GM18511 (cell line): ENCODE results near the gene ENDOG.
A peak's percentile ranks its signal among the peaks of the same experiment; 100 is the strongest.

ENCODE experiments used
- ATAC-seq: cut with Tn5 transposase; IDR thresholded peaks from one replicate; pipeline ENCODE4 v1.9.1; 2021; ENCODE audit warnings: mild to moderate bottlenecking, moderate library complexity; ENCODE audit not compliant: unreplicated experiment

ENDOG gene

DNA sequence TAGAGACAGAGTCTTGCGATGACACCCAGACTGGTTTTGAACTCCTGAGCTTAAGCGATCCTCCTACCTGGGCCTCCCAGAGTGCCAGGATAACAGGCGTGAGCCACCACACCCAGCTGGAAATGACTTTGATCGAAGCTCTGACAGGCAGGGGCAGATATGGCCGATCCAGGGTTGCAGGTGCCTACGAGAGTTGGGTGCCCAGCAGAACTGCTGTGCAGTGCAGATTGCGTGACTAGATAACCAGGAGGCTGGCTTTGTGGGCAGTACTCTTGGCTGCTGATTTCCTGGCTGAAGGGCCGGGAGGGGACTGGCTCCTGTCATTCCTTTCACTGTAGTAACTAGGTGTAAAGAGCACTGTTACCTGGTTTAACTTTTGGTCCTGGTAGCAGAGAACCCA is 19.4 kb upstream of the ENDOG start:
- ATAC-seq: no peak

DNA sequence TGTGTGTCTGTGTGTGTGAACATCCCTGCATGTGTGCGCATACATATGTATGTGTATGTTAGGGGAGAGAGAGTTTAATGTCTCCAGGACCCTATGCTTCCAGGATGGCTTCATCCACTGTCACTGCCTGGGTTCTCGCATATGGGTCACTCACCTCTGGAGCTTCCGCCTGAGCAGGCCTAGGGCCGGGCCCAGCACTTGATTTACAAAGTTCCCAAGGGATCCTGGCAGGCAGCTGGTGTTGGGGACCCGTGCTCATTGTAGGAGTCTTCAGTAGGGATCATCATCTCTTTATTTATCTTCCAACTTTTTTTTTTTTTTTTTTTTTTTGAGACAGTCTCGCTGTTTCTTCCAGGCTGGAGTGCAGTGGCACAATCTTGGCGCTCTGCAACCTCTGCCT is 18.2 kb upstream of the ENDOG start:
- no peak for ATAC-seq

DNA sequence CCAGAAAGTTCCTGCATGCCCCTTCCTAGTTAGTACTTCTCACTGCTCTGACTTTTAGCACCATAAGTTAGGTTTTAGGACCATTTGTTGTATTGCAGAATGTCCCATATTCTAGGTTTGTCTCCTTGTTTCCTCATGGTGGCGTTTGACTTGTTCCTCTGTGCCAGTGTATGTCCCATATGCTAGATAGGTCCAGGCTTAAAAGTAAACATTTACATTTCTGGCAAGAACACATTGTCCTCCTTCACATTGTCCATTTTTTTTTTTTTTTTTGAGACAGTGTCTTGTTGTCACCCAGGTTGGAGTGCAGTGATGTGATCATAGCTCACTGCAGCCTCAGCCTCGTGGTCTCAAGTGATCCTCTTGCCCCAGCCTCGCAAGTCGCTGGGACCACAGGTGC is 15.8 kb upstream of the ENDOG start:
- ATAC-seq: no peak

DNA sequence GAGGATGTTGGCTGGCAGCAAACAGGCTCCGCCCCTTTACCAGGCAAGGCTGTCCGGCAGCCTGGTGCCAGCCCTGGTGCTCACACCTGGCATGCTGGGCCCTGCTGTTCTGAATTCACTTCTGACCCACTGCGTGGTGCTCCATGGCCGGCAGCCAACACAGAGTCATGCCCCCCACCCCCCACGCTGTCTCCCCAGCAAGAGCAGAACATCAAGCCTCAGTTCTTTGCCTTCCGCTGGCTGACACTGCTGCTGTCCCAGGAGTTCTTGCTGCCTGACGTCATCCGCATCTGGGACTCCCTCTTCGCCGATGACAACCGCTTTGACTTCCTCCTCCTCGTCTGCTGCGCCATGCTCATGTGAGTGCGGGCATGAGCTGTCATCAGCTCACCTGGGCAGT is 12.6 kb upstream of the ENDOG start:
- ATAC-seq: no peak

DNA sequence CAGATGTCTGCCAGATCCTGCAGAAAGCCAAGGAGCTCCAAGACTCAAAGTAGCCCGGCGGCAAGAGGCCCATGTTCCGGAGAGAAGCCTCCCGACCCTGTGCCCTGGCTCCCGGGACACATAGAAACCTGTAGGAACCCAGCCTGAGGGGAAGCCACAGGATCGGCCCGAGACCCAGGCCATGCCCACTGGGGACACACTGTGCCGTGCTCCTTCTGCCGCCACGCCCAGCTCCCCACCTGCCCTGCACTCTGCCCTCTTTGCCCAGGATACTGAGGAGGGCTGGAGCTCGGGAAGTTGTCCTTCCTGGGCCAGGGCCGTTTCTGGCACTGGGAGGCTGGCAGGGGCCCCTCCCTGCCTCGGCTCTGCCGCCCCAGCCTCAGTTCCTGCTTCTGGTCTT is 10.5 kb upstream of the ENDOG start:
- no peak for ATAC-seq

DNA sequence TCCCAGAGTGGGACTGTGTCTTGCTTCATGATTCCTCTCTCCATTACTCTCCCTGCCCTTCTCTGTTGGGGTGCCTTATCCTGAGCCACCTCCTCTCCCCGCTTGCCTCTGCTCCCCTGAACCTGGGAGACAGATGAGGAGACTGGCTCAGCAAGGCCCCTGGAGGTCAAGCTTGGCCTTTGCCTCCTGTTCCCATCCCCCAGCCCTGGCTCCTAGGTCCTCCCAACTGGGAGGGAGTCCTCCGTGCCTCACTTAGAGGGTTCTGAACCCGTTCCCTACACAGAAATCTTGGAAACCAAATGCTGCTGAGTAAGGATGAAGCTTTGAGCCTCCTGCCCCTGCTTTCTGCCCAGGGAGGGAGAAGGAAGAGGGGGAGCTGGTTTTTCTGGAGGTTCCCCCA is 9.8 kb upstream of the ENDOG start:
- no peak for ATAC-seq

DNA sequence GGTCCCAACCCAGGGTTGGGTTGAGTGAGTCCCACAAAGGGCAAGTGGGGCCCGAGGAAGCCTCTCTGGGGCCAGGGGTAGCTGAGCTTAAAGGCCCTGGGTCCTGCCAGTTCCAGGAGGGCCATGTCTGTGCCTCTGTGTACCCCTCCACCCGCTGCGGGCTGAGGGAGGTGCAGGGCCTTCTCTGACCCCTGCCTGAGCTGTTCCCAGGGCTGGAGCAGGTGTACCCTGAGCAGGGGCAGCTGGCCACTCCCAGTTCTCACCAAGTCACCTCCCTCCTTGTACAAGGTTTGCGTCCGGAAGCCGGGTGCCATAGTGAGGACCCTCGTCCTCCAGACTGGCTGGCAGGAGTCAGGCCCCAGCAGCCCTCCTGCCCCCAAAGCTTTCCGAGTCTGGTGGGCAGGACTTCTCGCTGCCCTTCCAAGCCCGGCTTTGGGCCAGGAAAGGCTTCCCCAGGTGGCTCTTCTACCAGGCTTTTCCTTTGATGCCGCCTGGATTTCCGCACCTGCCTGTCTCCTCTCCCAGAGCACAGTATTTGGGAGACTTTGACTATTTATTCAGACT is 9.2 kb upstream of the ENDOG start:
- ATAC-seq: no peak

DNA sequence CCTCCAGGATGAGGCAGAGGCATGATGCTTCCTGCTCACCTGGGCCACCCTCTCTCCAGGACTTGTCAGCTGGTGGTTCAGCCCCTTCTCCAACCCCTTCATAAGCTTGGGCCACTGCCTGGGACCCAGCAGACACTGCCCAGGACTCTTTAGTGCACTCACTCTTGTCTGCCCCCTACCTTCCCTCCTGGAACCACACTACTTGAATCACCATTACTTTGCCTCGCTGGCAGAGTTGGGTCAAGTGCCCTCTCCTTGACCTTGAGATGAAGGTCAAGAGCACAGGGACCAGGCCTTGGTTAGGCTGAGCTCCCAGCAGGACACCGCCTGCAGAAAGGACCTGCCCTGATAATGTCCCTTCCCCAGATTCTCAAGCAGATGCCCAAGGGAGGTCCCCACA is 8.5 kb upstream of the ENDOG start:
- no peak for ATAC-seq

DNA sequence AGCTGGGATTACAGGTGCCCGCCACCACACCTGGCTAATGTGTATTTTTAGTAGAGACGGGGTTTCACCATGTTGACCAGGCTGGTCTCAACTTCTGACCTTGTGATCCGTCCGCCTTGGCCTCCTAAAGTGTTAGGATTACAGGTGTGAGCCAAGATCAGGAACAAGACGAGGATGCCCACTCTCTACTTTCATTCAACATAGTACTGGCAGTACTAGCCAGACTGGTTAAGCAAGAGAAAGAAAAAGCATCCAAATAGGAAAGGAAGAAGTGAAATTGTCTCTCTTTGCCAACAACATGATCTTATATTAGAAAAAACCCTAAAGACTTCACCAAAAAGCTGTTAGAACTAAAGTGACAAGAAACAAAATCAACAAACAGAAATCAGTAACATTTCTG is 7.4 kb upstream of the ENDOG start:
- ATAC-seq: no peak

DNA sequence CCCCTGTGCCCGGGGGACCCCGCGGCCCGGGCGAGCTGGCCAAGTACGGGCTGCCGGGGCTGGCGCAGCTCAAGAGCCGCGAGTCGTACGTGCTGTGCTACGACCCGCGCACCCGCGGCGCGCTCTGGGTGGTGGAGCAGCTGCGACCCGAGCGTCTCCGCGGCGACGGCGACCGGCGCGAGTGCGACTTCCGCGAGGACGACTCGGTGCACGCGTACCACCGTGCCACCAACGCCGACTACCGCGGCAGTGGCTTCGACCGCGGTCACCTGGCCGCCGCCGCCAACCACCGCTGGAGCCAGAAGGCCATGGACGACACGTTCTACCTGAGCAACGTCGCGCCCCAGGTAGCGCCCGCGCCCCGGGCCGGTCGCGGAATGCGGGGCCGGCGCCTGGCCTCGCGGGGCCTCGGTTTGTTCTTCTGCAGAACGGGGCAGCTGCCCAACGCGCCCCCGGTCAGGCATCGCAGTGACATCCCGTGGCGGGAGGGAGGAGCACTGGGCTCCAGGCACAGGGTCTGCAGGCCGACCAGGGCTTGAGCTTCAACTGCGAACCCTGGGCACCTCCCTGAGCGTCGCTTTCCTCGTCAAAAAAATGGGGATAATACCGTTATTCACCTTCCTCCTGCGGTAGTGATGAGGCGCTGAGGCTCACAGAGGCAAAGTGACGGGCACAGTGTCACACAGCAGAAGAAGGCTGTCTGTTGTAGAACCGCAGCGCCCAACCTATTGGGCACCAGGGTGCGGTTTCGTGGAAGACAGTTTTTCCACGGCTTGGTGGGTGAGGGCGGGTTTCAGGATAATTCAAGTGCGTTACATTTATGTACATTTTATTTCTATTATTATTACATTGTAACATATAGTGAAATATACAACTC is 777 bp downstream of the ENDOG start:
- ATAC-seq: peak; percentile 38

DNA sequence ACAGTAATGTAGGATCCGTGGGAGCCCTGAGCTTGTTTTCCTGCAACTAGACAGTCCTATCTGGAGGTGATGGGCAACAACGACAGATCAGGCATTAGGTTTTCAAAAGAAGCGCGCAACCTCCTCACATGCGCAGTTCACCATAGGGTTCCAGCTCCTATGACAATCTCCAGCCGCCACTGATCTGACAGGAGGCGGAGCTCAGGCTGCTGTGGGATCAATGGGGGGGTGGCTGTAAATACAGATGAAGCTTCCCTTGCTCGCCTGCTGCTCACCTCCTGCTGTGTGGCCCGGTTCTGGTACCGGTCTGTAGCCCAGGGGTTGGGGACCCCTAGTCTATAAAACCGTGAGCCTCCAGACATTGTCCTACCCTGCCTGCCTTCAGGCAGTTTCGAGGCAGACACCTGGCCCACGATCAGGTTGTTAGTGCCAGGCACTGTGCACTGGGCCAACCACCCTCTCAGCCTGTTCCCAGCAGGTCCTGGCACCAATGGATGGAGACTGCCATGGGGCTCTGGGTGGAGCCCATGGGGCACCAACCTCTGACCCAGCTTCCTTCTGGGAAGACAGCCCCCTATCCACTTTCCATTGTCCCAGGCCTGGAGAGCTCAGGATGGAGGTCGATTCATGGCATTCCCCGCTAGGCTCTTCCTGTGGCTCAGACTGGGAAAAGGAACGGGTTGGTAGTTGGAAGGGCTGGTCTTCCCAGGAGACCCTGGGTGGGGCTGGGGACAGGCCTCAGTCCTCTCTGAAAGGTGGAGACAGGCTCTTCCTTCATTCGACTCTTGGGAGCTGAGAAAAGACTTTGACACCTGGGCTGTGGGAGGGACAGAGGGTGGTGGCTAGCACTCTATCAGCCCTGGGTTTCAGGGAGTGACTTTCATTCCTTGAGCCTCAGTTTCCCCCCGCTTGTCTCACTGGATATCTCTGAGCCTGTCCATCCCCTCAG is 1.7 kb downstream of the ENDOG start:
- no peak for ATAC-seq

DNA sequence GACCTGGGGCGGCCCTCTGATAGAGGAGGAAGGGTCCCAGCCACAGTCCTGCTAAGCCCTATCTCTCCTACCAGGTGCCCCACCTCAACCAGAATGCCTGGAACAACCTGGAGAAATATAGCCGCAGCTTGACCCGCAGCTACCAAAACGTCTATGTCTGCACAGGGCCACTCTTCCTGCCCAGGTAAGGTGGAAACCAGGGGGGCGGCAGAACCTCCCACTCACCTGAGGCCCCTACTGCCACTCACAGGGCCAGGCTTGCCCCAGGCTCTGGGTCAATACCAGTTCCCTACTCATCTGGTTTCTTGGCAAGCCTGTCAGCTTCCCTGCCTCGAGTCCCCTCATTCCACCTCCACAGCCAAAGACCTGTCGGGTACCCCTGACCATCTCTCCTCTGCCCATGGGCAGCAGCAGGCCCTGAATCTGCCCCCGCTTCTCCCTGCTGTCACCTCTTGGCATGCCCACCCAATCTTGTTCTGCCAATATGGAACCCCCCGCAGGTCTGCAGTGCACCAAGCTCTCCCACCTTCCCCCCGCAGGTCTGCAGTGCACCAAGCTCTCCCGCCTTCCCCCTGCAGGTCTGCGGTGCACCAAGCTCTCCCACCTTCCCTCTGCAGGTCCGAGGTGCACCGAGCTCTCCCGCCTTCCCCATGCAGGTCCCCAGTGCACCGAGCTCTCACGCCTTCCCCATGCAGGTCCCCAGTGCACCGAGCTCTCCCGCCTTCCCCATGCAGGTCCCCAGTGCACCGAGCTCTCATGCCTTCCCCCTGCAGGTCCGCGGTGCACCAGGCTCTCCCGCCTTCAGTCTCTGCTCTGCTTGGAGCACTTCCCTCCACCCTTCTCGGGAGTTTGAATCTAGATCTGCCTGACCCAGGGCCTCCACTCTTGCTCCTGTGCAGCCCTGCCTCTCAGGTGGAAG is 2.6 kb downstream of the ENDOG start:
- ATAC-seq: no peak

DNA sequence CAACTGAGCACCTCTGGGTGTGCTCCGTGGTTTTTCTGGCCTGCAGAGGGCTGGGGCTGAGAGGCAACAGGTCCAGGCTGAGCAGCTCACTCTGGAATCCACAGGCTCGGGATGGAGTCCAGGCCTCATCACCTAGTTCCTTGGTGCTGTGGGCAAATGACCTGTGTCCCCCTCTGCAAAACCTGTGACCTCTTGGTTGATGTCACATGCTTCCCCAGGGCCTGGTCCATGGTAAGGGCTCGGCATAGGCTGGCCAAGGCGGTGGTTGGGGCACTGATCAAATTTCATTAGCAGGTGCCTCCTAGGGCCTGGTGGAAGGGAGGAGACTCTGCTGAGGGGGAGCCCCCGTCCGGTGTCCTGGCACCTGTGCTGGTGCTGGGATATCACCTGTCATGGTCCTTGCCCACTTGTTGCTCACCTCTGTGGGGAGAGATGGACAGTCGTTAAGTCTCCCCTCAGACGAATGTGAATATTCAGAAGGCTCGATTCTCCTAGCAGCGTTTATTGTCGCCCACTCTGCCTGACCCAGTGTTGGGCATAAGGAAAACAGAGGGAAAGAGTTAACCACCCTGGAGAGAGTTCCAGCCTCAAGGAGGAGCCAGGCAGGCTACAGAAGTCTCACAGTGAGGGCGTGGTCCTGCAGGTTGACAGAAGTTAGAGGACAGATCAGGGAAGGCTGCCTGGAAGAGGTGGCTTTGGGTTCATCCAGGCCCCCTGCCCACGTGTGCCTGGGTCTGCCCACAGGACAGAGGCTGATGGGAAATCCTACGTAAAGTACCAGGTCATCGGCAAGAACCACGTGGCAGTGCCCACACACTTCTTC is 3.5 kb downstream of the ENDOG start:
- no peak for ATAC-seq

DNA sequence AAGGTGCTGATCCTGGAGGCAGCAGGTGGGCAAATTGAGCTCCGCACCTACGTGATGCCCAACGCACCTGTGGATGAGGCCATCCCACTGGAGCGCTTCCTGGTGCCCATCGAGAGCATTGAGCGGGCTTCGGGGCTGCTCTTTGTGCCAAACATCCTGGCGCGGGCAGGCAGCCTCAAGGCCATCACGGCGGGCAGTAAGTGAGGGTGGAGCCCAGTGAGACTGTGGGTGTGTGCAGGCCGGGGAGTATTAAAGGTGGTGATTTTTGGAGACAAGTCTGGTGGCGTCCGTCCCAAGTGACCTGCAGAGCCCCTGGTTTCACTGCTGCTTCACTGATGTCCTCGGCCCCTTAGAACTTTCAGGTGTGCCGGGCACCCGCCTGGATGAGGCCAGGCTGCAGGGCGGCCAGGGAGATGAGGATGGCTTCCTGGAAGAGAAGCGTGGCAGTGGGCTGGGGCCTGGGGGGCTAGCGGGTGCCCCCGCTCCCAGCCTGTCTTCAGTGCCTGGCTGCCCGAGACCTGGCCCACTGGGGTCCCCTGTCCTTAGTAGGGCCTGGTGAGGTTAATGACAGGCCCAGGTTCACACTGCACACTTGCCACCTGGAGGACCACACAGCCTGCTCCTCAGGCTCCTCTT is 4.2 kb downstream of the ENDOG start:
- no peak for ATAC-seq

DNA sequence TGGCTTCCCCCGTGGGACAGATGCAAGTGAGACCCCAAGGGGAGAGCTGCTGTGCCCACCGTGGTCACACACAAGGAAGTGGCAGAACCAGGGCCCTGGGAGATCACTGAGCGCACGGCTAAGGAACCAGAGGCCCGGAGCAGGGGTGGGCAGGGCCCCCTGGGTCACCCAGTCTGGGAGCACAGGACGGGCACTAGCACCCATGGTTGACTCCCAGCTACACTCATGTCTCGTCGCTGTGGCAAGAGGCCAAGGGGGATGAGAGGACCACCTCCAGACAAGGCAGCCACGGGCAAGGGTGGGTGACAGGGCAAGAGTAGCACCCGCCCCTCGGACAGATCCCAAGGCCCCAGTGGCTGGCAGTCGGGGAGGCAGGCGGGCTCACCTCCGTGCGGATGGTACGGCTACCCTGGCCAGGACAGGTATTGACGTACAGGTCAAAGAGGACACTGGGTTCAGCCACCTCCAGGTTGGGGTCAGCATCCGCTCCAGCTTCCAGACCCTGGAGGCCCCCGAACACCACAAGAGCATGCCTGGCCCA is 5.1 kb downstream of the ENDOG start:
- ATAC-seq: no peak

DNA sequence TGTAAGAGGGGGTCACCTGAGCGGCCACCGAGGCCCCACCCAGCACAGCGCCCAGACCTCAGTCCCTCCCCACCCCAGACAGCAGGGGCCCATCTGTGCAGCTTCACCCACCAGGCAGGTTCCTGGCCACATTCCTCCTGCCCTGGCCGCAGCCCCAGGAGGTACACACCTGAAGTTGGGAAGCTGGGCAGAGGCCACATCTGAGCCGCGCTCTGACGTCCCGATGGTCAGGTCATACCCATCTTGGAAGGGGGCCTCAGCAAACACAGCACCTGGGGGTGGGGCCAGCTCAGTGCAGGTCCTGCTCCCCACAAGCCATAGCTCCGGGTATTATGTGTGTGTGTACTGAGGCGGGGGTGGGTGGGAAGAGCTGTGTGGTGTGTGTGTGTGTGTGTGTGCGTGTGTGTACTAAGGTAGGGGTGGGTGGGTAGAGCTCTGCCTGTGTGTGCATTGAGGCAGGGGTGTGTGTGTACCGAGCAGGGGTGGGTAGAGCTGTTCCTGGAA is 5.7 kb downstream of the ENDOG start:
- no peak for ATAC-seq

DNA sequence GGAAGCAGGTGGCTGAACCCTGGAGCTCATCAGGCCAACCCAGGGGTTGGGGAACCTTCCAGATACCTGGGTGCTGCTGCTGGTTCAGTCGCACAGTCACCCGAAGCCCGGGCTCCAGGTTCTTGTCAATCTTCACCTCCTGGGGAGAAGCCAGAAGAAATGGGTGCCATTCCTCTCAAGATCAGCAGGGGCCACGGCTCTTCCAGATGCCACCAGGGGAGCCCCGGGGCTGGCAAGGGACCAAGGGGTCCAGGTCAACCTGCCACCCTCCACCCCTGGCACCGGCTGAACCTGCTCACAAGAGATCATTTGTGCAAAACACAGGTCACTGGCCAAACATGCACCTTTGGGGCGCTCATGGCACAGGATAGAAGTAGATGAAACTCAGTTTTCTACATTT is 6.6 kb downstream of the ENDOG start:
- no peak for ATAC-seq

DNA sequence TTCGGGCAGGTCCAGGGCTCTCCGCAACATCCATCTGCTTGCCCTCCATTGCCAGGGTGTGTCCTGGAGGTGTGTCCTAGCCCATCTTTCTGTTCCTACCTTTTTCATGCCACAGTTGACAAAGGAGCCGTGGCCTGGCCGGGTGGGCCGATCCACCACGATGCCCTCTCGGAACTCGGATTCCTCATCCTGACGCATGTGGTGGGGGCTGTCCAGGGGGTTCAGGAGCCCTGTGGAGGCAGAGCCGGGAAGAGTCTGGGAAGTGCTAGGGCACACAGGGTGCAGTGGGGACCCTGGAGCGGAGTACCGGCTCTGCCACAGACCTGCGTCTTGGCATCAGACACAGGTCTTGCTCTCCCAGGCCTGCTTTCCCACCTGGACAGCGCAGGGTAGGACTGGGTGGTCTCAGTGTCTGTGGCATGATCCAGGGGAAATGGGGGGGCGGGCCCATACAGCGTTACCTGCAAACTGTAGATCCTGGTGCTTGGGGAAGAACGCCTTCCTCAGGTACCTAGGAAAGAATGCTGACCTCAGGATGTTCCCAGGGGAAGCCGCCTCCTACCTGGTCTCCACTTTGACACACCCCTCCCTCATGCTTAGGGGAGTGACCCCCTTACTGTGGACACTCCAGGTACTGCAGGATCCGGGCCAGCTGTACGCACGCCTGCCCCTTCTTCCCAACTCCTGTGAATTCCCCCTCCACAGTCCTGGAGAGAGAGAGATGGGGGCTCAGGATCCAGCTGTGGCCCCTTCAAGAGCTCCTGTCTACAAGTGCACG is 7.8 kb downstream of the ENDOG start:
- no peak for ATAC-seq
